GM21529 (cell line): Measurements from ENCODE around the gene PELI1.
A peak's percentile ranks its signal among the peaks of the same experiment; 100 is the strongest.

Experiments
- ATAC-seq: cut with Tn5 transposase; IDR thresholded peaks from one replicate; pipeline ENCODE4 v1.9.1; 2021; ENCODE audit not compliant: unreplicated experiment

The PELI1 gene

DNA sequence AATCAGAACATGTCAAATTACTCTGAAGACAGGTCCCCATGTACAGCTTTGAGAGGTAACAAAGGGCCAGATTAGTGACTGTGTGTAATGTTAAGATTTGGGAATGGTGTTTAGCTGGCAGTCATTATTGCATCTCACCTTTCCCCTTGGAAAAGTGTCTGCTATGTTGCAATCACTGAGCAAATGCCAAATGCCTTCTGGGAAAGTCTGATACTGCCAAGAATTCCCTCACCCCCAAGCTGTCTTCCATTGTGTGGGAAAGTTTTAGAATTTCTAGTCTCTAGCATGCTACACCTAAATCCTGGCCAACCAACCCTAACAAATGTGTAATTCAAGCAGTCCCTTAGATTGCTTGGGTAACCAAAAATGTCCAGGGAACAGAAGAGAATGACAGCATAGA is 13.6 kb upstream of the PELI1 start:
- ATAC-seq, result no peak

- no peak for ATAC-seq
Observed at GRCh38 chr2:64153811-64154210, 9.6 kb upstream of the PELI1 start.

- no peak for ATAC-seq
Observed at GRCh38 chr2:64151476-64151875, 7.3 kb upstream of the PELI1 start.

GRCh38 chr2:64145714-64146113 is 1.5 kb upstream of the PELI1 start:
- ATAC-seq, result no peak

DNA sequence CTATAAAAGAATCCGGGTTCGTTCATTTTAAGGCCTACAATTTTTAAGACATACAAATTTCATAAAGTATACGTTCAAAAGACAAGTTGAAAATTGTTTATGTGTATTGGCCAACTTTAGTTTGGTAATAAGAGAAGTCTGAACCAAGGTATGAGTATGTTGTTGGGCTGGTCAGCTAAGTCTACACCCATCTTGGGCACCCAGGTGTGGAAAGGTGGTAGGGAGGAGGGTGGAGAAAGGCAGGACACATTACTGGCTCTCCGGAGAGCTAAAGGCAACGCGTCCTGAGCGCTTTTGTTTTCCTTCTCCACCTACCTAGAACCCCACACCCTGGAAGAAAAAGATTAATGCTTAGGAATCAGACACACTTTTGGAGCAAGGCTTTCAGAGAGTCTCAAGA is 899 bp upstream of the PELI1 start:
- ATAC-seq, result no peak

DNA sequence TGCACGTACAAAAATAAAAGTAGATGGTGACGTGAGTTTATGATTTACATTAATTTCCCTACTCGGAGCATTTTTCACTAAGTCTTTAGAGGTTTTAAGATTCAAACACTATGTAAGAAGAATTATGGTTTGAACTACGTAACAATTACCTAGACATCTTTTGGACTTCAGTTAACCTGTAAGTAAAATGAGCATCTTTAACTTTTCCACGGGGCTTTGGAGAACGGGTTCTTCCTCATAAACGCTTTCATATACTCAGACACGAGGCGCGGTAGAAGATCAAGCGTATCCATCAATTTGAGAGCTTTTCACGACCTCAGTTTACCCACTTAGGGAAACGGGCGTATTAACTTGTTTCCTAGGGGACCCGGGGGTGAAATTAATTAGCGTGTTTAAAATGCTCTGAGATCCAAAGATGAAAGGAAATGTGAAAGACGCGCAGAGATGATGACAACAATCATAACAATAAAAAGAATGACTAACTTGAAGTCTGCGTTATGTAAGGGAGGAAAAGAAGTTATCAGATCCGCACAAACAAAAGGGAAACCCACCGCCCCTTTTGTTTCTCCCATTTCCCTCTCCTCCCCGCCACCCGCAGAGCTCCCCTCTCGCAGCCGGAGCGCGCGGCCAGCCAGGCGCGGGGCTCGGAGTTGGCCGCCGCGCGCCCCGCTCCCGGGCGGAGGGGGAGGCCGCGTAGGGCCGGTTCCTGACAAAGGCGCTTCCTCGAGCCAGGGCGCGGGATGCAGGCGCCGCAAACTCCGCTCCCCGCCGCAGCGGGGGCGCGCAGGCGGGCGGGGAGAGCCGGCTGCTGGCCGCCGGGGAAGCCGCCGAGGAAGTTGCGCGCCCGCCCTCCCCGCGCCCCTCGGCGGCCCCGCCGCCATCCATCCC is 807 bp downstream of the PELI1 start:
- peak; percentile 19 for ATAC-seq

DNA sequence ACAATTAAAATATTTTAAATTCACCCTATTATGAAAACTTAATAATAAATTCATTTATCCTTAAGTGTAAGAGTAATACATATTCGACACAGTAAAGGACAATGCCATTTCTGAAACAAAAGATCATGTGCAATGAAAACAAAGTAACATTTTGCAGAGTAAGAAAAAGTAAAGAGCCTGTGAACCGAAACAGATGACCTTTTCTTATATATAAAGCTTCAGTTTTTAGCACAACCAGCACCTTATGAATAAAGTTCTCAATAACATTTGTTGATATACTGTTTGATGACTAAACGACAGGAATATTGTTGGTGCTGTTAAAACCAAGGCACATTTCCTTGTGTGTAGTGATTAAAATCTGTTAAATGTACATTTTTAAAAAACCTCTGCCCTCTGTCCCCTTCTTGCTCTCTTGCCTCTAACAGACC is 1.5 kb downstream of the PELI1 start:
- no peak for ATAC-seq

- ATAC-seq, result no peak
Observed at GRCh38 chr2:64141674-64142405, 2.4 kb downstream of the PELI1 start.

DNA sequence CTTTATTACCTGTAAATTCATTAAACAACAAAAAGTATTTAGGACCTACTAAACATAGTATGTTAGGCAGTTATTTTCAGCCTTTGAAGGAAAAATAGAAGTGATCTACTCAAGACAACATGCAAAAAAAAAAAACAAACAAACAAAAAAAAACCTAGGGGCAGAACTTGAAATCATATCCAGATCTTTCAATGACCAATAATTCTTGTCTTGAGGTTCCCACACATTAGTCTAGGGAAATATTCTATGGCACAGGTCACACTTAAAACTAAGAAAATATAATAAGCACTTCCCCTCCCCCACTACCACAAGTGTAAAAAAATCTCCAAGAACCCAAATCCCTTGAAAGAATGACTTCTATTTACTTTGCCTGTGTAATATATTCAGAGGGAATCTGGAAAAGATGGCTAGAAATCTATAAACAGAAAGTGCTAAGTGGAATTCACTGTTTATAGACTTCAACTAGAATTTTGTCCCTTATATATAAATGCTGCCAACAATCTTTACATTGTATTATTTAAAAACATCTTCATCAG is 3.5 kb downstream of the PELI1 start:
- no peak for ATAC-seq

DNA sequence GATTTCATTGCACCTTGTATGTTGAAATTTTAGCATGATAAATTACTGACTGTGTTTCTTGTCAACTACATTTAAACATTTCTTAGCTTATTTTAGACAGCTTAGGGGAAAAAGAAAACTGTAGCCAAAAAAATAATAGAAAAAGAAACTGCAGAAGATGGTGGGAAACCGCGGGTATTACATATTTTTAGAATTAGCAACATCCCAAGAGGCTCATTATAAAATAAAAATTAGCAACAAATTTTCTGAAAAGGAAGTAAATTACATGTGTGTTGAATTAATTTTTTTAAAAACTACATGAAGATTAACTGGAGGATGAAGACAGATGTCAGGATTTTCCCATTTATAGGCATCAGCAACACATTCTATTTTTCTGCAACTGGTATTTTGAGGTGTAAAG is 4.3 kb downstream of the PELI1 start:
- ATAC-seq, result no peak

GRCh38 chr2:64137996-64138395 is 6.2 kb downstream of the PELI1 start:
- ATAC-seq, result no peak

GRCh38 chr2:64137567-64137966 is 6.7 kb downstream of the PELI1 start:
- ATAC-seq, result no peak

DNA sequence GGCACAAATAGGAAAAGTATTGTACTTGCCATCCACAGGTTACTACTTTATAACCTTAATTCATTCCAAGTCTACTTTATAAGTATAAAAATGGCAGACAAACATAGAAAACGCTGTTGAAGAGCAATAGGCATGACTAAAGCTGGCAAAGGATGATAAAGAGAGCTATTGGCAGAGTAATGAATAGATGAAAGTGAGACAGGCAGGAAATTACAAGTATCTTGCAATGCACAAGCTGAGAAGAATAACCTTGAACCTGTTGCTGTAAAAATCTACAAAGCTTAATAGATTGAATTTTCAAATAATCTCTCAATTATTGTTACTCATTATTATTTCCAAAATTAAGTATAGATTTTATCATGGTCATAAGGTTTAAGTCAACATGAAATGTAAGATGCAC is 8.8 kb downstream of the PELI1 start:
- ATAC-seq, result no peak

GRCh38 chr2:64134813-64135212 is 9.4 kb downstream of the PELI1 start:
- no peak for ATAC-seq

DNA sequence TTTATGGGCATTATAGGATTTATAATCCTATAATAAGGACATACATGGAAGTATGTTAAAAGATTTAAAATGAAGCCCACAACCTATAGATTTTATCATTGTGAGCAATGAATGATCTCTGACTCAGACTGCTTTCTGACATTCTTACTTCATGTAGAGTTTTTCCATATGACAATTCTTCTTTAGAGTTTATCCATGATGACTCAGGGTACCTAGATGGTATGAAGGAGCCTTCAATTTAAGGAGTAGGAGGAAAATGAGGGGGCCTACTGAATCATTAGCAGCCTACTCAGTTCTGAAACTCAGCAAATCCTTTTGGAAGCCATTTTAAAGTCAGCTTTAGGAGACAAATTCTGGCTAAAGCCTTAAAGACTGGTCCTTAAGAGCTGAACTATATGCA is 10.4 kb downstream of the PELI1 start:
- ATAC-seq, result no peak

DNA sequence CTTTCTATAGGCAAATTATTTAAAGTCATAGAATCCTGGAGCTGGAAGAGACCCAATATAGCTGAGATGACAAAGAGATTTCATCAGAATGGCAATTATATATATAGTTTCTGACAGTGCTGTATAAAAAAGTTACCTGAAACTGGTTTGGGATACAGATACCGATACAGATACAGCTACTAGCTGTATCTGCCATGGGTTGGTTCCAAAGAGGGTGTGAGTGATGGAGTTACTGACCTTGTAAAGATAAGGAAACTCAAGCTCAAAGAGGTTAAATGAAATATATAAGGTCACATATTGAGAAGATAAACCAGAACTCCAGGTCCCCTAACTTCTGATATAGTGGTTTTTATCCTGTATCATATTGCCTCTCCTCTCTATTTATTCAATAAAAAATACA is 10.9 kb downstream of the PELI1 start:
- ATAC-seq, result no peak

GRCh38 chr2:64130333-64130732 is 13.9 kb downstream of the PELI1 start:
- ATAC-seq, result no peak

DNA sequence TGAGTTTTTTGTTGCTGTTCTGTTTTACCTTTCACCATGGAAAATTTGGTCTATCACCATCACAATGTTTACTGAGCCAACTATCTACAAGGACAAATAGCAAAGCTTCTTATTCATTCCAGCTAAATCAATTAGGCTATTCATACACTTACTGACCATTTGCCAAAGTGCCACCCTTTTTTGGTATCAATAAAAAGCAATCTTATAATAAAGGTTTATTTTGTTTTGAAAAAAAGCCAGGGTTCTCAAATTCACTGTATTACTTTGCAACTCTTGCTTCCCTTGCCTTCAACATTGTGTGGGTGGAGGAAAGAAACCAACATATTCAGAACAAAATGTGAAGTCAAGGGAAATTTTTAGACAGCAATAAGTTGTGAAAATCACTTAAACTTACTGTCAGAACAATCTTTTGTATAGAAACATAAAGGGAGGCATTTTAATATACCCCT is 15.3 kb downstream of the PELI1 start:
- ATAC-seq, result no peak

DNA sequence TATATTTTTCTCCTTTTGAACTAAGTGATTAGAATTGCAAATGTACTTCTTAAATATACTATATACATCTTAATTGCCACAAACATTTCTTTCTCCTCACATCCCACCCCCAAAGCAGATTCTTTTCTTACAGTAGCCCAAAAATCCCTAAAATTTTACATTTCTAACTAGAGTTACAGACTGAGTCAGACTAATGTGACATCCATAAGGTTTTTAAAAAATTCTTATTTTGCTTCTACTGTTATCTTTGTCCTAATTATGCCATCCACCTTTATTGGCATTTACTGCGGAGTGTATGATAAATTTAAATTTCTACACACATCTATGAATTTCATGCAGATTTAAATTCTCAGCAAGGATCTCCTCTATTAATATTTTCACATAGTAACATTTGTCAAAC is 15.8 kb downstream of the PELI1 start:
- ATAC-seq, result no peak

- no peak for ATAC-seq
Observed at GRCh38 chr2:64127119-64127518, 17.1 kb downstream of the PELI1 start.

DNA sequence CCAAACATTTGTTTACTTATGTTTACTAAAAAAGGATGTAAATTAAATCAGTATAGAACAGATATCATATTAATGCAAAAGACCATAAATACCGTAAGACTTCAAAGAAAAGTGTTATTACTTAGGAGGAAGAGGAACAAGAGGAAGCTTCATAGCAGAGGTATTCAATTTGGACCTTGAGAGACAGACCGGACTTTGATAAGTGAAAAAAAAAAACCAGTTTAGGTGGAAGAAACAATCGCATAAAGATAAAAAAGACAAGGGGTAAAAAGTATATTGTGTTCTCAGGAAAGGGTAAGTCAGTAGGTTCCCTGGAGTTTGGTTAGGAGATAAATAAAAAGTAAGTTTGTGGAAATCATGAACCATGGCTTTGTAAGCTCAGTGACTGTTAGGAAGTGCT is 17.6 kb downstream of the PELI1 start:
- no peak for ATAC-seq

- no peak for ATAC-seq
Observed at GRCh38 chr2:64124571-64124970, 19.6 kb downstream of the PELI1 start.
